Measurements from ENCODE around the gene REM1. TPM values are rescaled to one million over a fixed set of nuclear protein-coding genes. Genes with fewer than 3 reads are reported as not detected.

REM1 gene
- total and polyA plus RNA-seq, 2 of the 13 experiments (the other 11 are each of a cell fraction or from before 2014, with no cell fraction given), result not detected

GRCh38 chr20:31516651-31517050 lies 41.6 kb downstream of the REM1 start:
- peak overlapping the region; percentile 97 for H3K9ac ChIP-seq (ENCODE audit: insufficient read depth, low read depth, low read length)
- H3K27me3 ChIP-seq (ENCODE audit: control insufficient read depth in 1 of 2, insufficient read depth in 2 of 2, low read length in 2 of 2), result no peaks in the 10 kb centered on the region; a peak in 1 of 5 replicates
- H4K20me1 ChIP-seq (ENCODE audit: insufficient read depth, low read length), result peaks cover 34% of the 10 kb centered on the region
- H3K4me1 ChIP-seq (ENCODE audit: insufficient read depth, low read length), result peaks cover 52% of the 10 kb centered on the region
- peaks cover 10 to 36% of the 10 kb centered on the region in 2 experiments for H3K36me3 ChIP-seq (replicated peaks in 1 of 2; ENCODE audit: control insufficient read depth in 1 of 2, insufficient read depth in 2 of 2, low read length in 2 of 2)
- H3K79me2 ChIP-seq (ENCODE audit: insufficient read depth, low read length), result peaks cover 63% of the 10 kb centered on the region
- 100% methylated on average over 2 of the region's 2 CpGs for WGBS (ENCODE audit: low lambda C conversion rate)
- in situ Hi-C loops (cut with HindIII; ENCODE audit: extremely low pct_ligation_motif_present, low pct_unique_long_range_greater_than_20kb), result no loop called here
- POLR2A ChIA-PET, result interaction anchor here (1.2 to 1.6 kb wide), 3 partner anchors 14 to 35 kb away, joined by 3 to 11 read pairs (median 3); a partner anchor contains a TSS
- no TSS peak for BruUV-seq (replicated peaks)
- intact Hi-C loops (cut with micrococcal nuclease; ENCODE audit: unreplicated experiment), result loop anchor here (1.0 to 10.0 kb wide), 2 partner anchors 31 to 98 kb away; a partner anchor contains a TSS
- TF ChIP-seq ZNF17 (CRISPR knock-in tag; IDR thresholded peaks at IDR 0.05) (no peak), ZNF10 (CRISPR knock-in tag; IDR thresholded peaks at IDR 0.05; ENCODE audit: borderline replicate concordance, low read depth) (peak; percentile 18; the same call in 1 of the 2 replicates), NR0B2 (CRISPR knock-in tag; IDR thresholded peaks at IDR 0.05) (0 out of 2 replicates have a peak, but pooled peaks have one; percentile 9)
- TF ChIP-seq, protein P1, sequence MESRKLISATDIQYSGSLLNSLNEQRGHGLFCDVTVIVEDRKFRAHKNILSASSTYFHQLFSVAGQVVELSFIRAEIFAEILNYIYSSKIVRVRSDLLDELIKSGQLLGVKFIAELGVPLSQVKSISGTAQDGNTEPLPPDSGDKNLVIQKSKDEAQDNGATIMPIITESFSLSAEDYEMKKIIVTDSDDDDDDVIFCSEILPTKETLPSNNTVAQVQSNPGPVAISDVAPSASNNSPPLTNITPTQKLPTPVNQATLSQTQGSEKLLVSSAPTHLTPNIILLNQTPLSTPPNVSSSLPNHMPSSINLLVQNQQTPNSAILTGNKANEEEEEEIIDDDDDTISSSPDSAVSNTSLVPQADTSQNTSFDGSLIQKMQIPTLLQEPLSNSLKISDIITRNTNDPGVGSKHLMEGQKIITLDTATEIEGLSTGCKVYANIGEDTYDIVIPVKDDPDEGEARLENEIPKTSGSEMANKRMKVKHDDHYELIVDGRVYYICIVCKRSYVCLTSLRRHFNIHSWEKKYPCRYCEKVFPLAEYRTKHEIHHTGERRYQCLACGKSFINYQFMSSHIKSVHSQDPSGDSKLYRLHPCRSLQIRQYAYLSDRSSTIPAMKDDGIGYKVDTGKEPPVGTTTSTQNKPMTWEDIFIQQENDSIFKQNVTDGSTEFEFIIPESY (CRISPR knock-in tag; IDR thresholded peaks at IDR 0.05), result peak; percentile 80
- TF ChIP-seq, protein P2, sequence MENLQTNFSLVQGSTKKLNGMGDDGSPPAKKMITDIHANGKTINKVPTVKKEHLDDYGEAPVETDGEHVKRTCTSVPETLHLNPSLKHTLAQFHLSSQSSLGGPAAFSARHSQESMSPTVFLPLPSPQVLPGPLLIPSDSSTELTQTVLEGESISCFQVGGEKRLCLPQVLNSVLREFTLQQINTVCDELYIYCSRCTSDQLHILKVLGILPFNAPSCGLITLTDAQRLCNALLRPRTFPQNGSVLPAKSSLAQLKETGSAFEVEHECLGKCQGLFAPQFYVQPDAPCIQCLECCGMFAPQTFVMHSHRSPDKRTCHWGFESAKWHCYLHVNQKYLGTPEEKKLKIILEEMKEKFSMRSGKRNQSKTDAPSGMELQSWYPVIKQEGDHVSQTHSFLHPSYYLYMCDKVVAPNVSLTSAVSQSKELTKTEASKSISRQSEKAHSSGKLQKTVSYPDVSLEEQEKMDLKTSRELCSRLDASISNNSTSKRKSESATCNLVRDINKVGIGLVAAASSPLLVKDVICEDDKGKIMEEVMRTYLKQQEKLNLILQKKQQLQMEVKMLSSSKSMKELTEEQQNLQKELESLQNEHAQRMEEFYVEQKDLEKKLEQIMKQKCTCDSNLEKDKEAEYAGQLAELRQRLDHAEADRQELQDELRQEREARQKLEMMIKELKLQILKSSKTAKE (CRISPR knock-in tag; IDR thresholded peaks at IDR 0.05; ENCODE audit: borderline replicate concordance), result no peak
- no peaks in the 10 kb centered on the region for H3K9me3 ChIP-seq (ENCODE audit: low read length)
- no peak overlapping the region for H2AFZ ChIP-seq (ENCODE audit: low read length)
- peak overlapping the region in 1 of 3 experiments; percentile 96; a peak in 1 of 6 replicates for H3K4me3 ChIP-seq (replicated peaks in 1 of 3; ENCODE audit: insufficient read depth in 1 of 3, low read depth in 2 of 3, low read length in 3 of 3)
- no peak for DNase-seq (ENCODE audit: low spot score)
- H3K4me2 ChIP-seq (ENCODE audit: low read depth, low read length), result peak overlapping the region; percentile 95
- CTCF ChIA-PET (ENCODE audit: low intra/inter-chr PET ratio, low total read pairs), result no interaction called here
- peak overlapping the region; percentile 2 for H3K27ac ChIP-seq (ENCODE audit: extremely low read length, insufficient read depth, low read length)
- FAIRE-seq, result no peak
- no peak for ATAC-seq

All from HepG2 (cell line).